H9 (cell line): Measurements from ENCODE around the gene CDKAL1. TPM values are rescaled to one million over a fixed set of nuclear protein-coding genes. Genes with fewer than 3 reads are reported as not detected.

Experiments used
- DNase-seq: peaks from one replicate; pipeline ENCODE4 v3.0.0-alpha.2; 2017
- H2AFZ ChIP-seq: one replicate; pipeline ENCODE4 v1.6.1; 2013; ENCODE audit warnings: mild to moderate bottlenecking, low read length, control low read depth, moderate library complexity
- H2AK5ac ChIP-seq: 2 replicates; pipeline ENCODE4 v1.6.1; 2013; ENCODE audit warnings: low read length, control low read depth, mixed read lengths; ENCODE audit not compliant: insufficient read length
- H2BK120ac ChIP-seq: one replicate; pipeline ENCODE4 v1.6.1; 2013; ENCODE audit warnings: low read depth, mild to moderate bottlenecking, low read length, control low read depth, inconsistent platforms; ENCODE audit not compliant: poor library complexity, severe bottlenecking
- H2BK12ac ChIP-seq: 2 replicates; pipeline ENCODE4 v1.6.1; 2013; ENCODE audit warnings: low read length, control low read depth, mixed read lengths, low read depth; ENCODE audit not compliant: insufficient read length
- H2BK15ac ChIP-seq: 2 replicates; pipeline ENCODE4 v1.6.1; 2013; ENCODE audit warnings: low read depth, low read length, control low read depth
- H2BK20ac ChIP-seq: one replicate; pipeline ENCODE4 v1.6.1; 2013; ENCODE audit warnings: low read depth, mild to moderate bottlenecking, low read length, control low read depth, inconsistent platforms; ENCODE audit not compliant: poor library complexity, severe bottlenecking
- H2BK5ac ChIP-seq: 2 replicates; pipeline ENCODE4 v1.6.1; 2013; ENCODE audit warnings: low read length, control low read depth, mixed read lengths; ENCODE audit not compliant: insufficient read length
- H3K14ac ChIP-seq: 2 replicates; pipeline ENCODE4 v1.6.1; 2013; ENCODE audit warnings: low read length, control low read depth; ENCODE audit not compliant: insufficient read depth
- H3K18ac ChIP-seq: 2 replicates; pipeline ENCODE4 v1.6.1; 2013; ENCODE audit warnings: low read depth, mild to moderate bottlenecking, mixed read lengths, low read length, control low read depth; ENCODE audit not compliant: insufficient read length
- H3K23ac ChIP-seq: 2 replicates; pipeline ENCODE4 v1.6.1; 2013; ENCODE audit warnings: low read length, control low read depth, mixed read lengths, low read depth; ENCODE audit not compliant: insufficient read length
- H3K23me2 ChIP-seq: 2 replicates; pipeline ENCODE4 v1.6.1; 2013; ENCODE audit warnings: low read depth, mild to moderate bottlenecking, mixed read lengths, low read length, control low read depth; ENCODE audit not compliant: insufficient read length, poor library complexity, severe bottlenecking
- H3K27ac ChIP-seq: 2 replicates; pipeline ENCODE4 v1.5.1; 2013; ENCODE audit warnings: low read length, control low read depth, mixed read lengths, low read depth; ENCODE audit not compliant: insufficient read length
- H3K27me3 ChIP-seq: 2 replicates; pipeline ENCODE4 v1.6.1; 2013; ENCODE audit warnings: low read length, control low read depth, inconsistent platforms; ENCODE audit not compliant: insufficient read depth
- H3K4ac ChIP-seq: 2 replicates; pipeline ENCODE4 v1.6.1; 2013; ENCODE audit warnings: low read depth, mild to moderate bottlenecking, control low read depth, inconsistent platforms, low read length, moderate library complexity
- H3K4me1 ChIP-seq: 2 replicates; pipeline ENCODE4 v1.6.1; 2013; ENCODE audit warnings: low read length, control low read depth, inconsistent platforms; ENCODE audit not compliant: insufficient read depth
- H3K4me2 ChIP-seq: 2 replicates; pipeline ENCODE4 v1.6.1; 2013; ENCODE audit warnings: low read length, control low read depth, mixed read lengths; ENCODE audit not compliant: insufficient read length, insufficient read depth
- H3K56ac ChIP-seq: 2 replicates; pipeline ENCODE4 v1.6.1; 2013; ENCODE audit warnings: low read depth, mild to moderate bottlenecking, mixed read lengths, low read length, control low read depth; ENCODE audit not compliant: insufficient read length
- H3K79me1 ChIP-seq: 2 replicates; pipeline ENCODE4 v1.6.1; 2013; ENCODE audit warnings: low read depth, mild to moderate bottlenecking, moderate library complexity, low read length, control low read depth, inconsistent platforms; ENCODE audit not compliant: insufficient read depth, poor library complexity, severe bottlenecking
- H3K79me2 ChIP-seq: 2 replicates; pipeline ENCODE4 v1.6.1; 2013; ENCODE audit warnings: low read length, control low read depth, inconsistent platforms; ENCODE audit not compliant: insufficient read depth
- H3K9ac ChIP-seq: 2 replicates; pipeline ENCODE4 v1.6.1; 2013; ENCODE audit warnings: low read length, control low read depth, mixed read lengths; ENCODE audit not compliant: insufficient read length; ENCODE audit errors: extremely low read depth
- H3K9me3 ChIP-seq: one replicate; pipeline ENCODE4 v1.6.1; 2013; ENCODE audit warnings: low read depth, low read length, inconsistent platforms; ENCODE audit not compliant: control insufficient read depth
- H3T11ph ChIP-seq: one replicate; pipeline ENCODE4 v1.6.1; 2013; ENCODE audit warnings: mild to moderate bottlenecking, low read length, control low read depth, inconsistent platforms
- H4K20me1 ChIP-seq: one replicate; pipeline ENCODE4 v1.6.1; 2013; ENCODE audit not compliant: control insufficient read depth, insufficient read length, insufficient read depth
- H4K5ac ChIP-seq: 2 replicates; pipeline ENCODE4 v1.6.1; 2013; ENCODE audit warnings: low read depth, mild to moderate bottlenecking, mixed read lengths, low read length, control low read depth; ENCODE audit not compliant: insufficient read length
- H4K8ac ChIP-seq: replicated peaks from 2 replicates; pipeline ENCODE4 v1.6.1; 2013; ENCODE audit warnings: low read length, control low read depth, mixed read lengths, low read depth; ENCODE audit not compliant: insufficient read length
- H4K91ac ChIP-seq: 2 replicates; pipeline ENCODE4 v1.6.1; 2013; ENCODE audit warnings: low read depth, mild to moderate bottlenecking, moderate library complexity, mixed read lengths, low read length, control low read depth; ENCODE audit not compliant: insufficient read length
- H3K27ac Mint-ChIP-seq, 3 experiments: 2 replicates in 2 of 3; 3 replicates in 1 of 3; pipeline ENCODE4 v1.8.0; 2020 to 2021; ENCODE audit warnings: mixed read lengths in 3 of 3, mild to moderate bottlenecking in 1 of 3, moderate library complexity in 1 of 3
- H3K27me3 Mint-ChIP-seq: 2 replicates; pipeline ENCODE4 v1.8.0; 2021; ENCODE audit warnings: low read depth, mild to moderate bottlenecking, moderate library complexity, mixed read lengths
- H3K36me3 Mint-ChIP-seq, 3 experiments: 2 replicates in 2 of 3; 3 replicates in 1 of 3; pipeline ENCODE4 v1.8.0; 2020 to 2021; ENCODE audit warnings: low read depth in 3 of 3, mixed read lengths in 3 of 3; ENCODE audit not compliant: insufficient read depth in 1 of 3
- H3K4me1 Mint-ChIP-seq, 2 experiments: 2 replicates each; pipeline ENCODE4 v1.8.0; 2020; ENCODE audit warnings: mixed read lengths in 2 of 2
- H3K4me3 Mint-ChIP-seq, 2 experiments: 2 replicates in 1 of 2; 3 replicates in 1 of 2; pipeline ENCODE4 v1.8.0; 2020 to 2021; ENCODE audit warnings: mild to moderate bottlenecking in 2 of 2, mixed read lengths in 2 of 2, moderate library complexity in 1 of 2
- H3K9me3 Mint-ChIP-seq, 2 experiments: 2 replicates in 1 of 2; 3 replicates in 1 of 2; pipeline ENCODE4 v1.8.0; 2020; ENCODE audit warnings: mild to moderate bottlenecking in 2 of 2, mixed read lengths in 2 of 2, moderate library complexity in 1 of 2
- WGBS: extraction: QIAGEN DNeasy Blood & Tissue Kit; methylation state at CpG from one replicate; pipeline ENCODE4 v1.1.7; 2013; ENCODE audit warnings: missing lambda C conversion rate, low lambda C conversion rate, mixed read lengths; ENCODE audit not compliant: insufficient read length; ENCODE audit errors: extremely low coverage; 5-methylcytosine and 5-hydroxymethylcytosine counted together
- total RNA-seq: library from RNA; stranded (reverse); gene quantifications from 2 replicates; pipeline ENCODE4 v1.2.1, GENCODE V29; 2021
- TF ChIP-seq, protein P1 (sequence below): fragments of 200-600 bp; sonication (generic); conservative IDR thresholded peaks from 3 replicates; pipeline ENCODE4 v1.8.0; 2021; ENCODE audit warnings: antibody characterized with exemption, mild to moderate bottlenecking

CDKAL1 gene
- total RNA-seq, 1 experiment from 2014 or later, result 23.0 TPM

DNA sequence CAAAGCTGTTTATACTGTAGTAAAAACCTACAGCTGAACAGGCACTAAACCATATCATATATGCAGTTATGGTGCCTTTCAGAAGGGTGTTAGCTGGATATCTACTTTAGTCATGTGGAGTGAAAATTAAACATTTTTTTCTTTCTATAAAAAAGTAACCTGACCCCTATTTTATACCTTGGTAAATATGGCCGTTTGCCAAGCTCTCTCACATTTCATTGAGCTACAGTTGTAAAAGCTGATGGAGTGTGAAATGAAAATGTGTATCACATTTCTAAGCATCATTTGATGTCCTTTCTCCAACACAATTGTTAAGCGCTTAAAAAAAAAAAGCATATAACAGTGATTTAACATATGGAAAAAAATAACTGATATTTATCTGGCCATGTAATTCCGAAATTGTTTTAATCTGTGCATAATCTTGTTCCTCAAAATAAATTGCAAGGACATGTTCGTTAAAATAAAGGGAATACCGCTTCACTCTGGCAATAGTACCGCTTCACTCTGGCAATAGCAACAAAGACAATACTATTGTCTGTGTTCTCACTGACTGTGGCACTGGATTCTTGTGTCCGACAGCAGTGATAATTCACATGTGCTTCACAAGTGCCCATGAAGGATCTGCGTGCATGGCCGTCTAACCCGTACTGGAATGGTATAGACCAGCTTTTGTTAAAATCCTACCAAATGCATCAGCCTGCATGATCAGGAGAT lies 667.5 kb downstream of the CDKAL1 start:
- Histone ChIP-seq H3K4me1 (peaks cover 7% of the 10 kb centered on the region), H2BK120ac (no peak overlapping the region), H3K79me1 (no peaks in the 10 kb centered on the region), H2AK5ac (no peak overlapping the region), H4K5ac (no peak overlapping the region), H2BK12ac (no peak overlapping the region), H3K79me2 (no peaks in the 10 kb centered on the region), H3K23ac (no peak overlapping the region), H2BK20ac (no peak overlapping the region), H3K56ac (no peak overlapping the region), H3K9ac (no peak overlapping the region), H2AFZ (no peak overlapping the region), H3K14ac (no peak overlapping the region), H3T11ph (no peak overlapping the region), H4K91ac (no peak overlapping the region), H3K9me3 (no peaks in the 10 kb centered on the region), H4K20me1 (no peaks in the 10 kb centered on the region), H3K4ac (no peak overlapping the region), H3K4me2 (no peak overlapping the region), H3K27ac (no peak overlapping the region), H2BK5ac (no peak overlapping the region), H4K8ac (no peak overlapping the region), H2BK15ac (no peak overlapping the region), H3K27me3 (no peaks in the 10 kb centered on the region), H3K18ac (no peak overlapping the region), H3K23me2 (no peaks in the 10 kb centered on the region)
- TF ChIP-seq, protein P1, sequence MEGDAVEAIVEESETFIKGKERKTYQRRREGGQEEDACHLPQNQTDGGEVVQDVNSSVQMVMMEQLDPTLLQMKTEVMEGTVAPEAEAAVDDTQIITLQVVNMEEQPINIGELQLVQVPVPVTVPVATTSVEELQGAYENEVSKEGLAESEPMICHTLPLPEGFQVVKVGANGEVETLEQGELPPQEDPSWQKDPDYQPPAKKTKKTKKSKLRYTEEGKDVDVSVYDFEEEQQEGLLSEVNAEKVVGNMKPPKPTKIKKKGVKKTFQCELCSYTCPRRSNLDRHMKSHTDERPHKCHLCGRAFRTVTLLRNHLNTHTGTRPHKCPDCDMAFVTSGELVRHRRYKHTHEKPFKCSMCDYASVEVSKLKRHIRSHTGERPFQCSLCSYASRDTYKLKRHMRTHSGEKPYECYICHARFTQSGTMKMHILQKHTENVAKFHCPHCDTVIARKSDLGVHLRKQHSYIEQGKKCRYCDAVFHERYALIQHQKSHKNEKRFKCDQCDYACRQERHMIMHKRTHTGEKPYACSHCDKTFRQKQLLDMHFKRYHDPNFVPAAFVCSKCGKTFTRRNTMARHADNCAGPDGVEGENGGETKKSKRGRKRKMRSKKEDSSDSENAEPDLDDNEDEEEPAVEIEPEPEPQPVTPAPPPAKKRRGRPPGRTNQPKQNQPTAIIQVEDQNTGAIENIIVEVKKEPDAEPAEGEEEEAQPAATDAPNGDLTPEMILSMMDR, result no peak
- H3K4me1 Mint-ChIP-seq, result peaks cover 25 to 30% of the 10 kb centered on the region in 2 experiments
- H3K27ac Mint-ChIP-seq, result no peak overlapping the region
- H3K4me3 Mint-ChIP-seq, result no peak overlapping the region
- peaks cover 3 to 7% of the 10 kb centered on the region in 2 experiments; a peak in 2 of 5 replicates for H3K9me3 Mint-ChIP-seq
- H3K27me3 Mint-ChIP-seq, result no peaks in the 10 kb centered on the region
- no CpG with 5 or more reads among the region's 10 CpGs for WGBS
- DNase-seq, result no peak
- peaks cover 3 to 12% (median 9%) of the 10 kb centered on the region in 3 experiments; a peak in 6 of 7 replicates for H3K36me3 Mint-ChIP-seq
